Measurements from ENCODE around the gene FIGN.

DNA sequence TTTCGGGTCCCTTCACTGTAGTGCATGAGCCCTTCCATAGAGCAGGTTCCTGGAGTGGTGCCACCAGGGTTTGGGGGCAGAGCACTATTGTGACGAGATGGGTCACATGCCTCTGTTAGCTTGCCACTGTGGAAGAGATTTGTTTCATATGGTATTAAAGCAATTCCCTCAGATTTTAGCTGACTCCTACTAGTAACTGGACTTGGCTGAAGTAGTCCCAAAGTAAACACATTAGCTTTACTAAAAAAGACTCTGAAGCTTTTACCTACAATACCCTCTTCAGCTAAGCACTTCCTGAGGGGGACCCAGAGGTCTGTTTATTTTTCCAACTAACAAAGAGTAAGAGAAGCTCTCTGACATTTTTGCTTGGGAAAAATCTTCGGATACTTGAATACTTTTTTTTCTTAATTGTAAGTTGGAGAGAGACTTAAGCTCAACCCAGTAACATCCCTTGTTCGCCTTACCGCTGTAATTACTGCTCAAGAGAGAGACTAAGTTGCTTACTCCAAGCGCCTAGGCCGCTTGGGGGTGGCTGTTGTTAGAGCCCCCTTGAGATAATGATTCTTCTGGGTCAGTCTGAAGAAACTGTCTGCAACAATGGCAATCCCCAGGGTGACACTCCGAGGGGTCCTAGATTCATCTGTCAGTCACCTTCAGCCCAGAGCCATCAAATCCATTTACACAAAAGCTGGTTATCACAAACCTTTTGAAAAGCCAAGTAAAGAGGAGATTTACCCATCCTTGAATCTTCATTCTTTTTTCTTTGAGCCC is 177.4 kb downstream of the FIGN start:
- TF ChIP-seq, protein P1, sequence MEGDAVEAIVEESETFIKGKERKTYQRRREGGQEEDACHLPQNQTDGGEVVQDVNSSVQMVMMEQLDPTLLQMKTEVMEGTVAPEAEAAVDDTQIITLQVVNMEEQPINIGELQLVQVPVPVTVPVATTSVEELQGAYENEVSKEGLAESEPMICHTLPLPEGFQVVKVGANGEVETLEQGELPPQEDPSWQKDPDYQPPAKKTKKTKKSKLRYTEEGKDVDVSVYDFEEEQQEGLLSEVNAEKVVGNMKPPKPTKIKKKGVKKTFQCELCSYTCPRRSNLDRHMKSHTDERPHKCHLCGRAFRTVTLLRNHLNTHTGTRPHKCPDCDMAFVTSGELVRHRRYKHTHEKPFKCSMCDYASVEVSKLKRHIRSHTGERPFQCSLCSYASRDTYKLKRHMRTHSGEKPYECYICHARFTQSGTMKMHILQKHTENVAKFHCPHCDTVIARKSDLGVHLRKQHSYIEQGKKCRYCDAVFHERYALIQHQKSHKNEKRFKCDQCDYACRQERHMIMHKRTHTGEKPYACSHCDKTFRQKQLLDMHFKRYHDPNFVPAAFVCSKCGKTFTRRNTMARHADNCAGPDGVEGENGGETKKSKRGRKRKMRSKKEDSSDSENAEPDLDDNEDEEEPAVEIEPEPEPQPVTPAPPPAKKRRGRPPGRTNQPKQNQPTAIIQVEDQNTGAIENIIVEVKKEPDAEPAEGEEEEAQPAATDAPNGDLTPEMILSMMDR (conservative IDR thresholded peaks at IDR 0.05; ENCODE audit: low read depth, low read length) = no peak
- TF ChIP-seq EZH2phosphoT487 (IDR thresholded peaks at IDR 0.05; ENCODE audit: borderline replicate concordance, low read length) = no peak
- TF ChIP-seq EZH2 (IDR thresholded peaks at IDR 0.05; ENCODE audit: low read length, unreplicated experiment) = no peak
